Measurements from ENCODE around the gene HOXA5.

GRCh38 chr7:27125986-27126394 is 17.5 kb downstream of the HOXA5 start:
- no peak for TF ChIP-seq TAF1 (IDR thresholded peaks at IDR 0.05; ENCODE audit: borderline replicate concordance, low read depth, low read length)
- TF ChIP-seq CREB1 (IDR thresholded peaks at IDR 0.05; ENCODE audit: low read depth): no peak
- no peak for TF ChIP-seq ASH2L (IDR thresholded peaks at IDR 0.05; ENCODE audit: borderline replicate concordance, low read depth)
- no peak for TF ChIP-seq MAX (IDR thresholded peaks at IDR 0.05; ENCODE audit: low read depth, low read length)
- TF ChIP-seq, protein P1, sequence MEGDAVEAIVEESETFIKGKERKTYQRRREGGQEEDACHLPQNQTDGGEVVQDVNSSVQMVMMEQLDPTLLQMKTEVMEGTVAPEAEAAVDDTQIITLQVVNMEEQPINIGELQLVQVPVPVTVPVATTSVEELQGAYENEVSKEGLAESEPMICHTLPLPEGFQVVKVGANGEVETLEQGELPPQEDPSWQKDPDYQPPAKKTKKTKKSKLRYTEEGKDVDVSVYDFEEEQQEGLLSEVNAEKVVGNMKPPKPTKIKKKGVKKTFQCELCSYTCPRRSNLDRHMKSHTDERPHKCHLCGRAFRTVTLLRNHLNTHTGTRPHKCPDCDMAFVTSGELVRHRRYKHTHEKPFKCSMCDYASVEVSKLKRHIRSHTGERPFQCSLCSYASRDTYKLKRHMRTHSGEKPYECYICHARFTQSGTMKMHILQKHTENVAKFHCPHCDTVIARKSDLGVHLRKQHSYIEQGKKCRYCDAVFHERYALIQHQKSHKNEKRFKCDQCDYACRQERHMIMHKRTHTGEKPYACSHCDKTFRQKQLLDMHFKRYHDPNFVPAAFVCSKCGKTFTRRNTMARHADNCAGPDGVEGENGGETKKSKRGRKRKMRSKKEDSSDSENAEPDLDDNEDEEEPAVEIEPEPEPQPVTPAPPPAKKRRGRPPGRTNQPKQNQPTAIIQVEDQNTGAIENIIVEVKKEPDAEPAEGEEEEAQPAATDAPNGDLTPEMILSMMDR (IDR thresholded peaks at IDR 0.05 in 2 of 3, conservative IDR thresholded peaks at IDR 0.05 in 1 of 3; ENCODE audit: control insufficient read depth in 2 of 3, extremely low read depth in 1 of 3, insufficient read depth in 1 of 3, low read depth in 3 of 3, low read length in 3 of 3): no peak
- no peak for TF ChIP-seq TCF7 (IDR thresholded peaks at IDR 0.05; ENCODE audit: borderline replicate concordance)
- no peak for TF ChIP-seq NR2C1 (IDR thresholded peaks at IDR 0.05)
